ENCODE data around the gene MARS1.

DNA sequence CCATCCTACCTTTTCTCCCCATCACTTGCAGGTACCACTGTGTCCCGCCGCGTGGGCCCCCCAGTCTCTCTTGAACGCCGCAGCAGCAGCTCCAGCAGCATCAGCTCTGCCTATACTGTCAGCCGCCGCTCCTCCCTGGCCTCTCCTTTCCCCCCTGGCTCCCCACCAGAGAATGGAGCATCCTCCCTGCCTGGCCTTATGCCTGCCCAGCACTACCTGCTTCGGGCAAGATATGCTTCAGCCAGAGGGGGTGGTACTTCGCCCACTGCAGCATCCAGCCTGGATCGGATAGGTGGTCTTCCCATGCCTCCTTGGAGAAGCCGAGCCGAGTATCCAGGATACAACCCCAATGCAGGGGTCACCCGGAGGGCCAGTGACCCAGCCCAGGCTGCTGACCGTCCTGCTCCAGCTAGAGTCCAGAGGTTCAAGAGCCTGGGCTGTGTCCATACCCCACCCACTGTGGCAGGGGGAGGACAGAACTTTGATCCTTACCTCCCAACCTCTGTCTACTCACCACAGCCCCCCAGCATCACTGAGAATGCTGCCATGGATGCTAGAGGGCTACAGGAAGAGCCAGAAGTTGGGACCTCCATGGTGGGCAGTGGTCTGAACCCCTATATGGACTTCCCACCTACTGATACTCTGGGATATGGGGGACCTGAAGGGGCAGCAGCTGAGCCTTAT lies 17.4 kb upstream of the MARS1 start:
- TF ChIP-seq POLR2AphosphoS5 (IDR thresholded peaks at IDR 0.05; ENCODE audit: low read depth, low read length) (no peak), POLR2A (IDR thresholded peaks at IDR 0.05; ENCODE audit: low read depth, low read length) (no peak), TAF1 (IDR thresholded peaks at IDR 0.05; ENCODE audit: low read depth, low read length) (no peak), SPI1 (IDR thresholded peaks at IDR 0.05; ENCODE audit: low read depth, low read length) (no peak), PAX5 (IDR thresholded peaks at IDR 0.05; ENCODE audit: insufficient read depth, low read length, severe bottlenecking) (no peak), POU2F2 (IDR thresholded peaks at IDR 0.05; ENCODE audit: low read depth, low read length) (no peak)

Measured in GM12891 (cell line).